OCI-LY3 (cell line): ENCODE measurements around the gene MAPK8IP2.

Experiments
- CTCF ChIP-seq: fragments of 200-600, 300-600 bp; sonication (generic); IDR thresholded peaks from 2 replicates; pipeline ENCODE4 v1.5.1; 2014; ENCODE audit warnings: antibody characterized with exemption, low read length, low read depth
- EZH2phosphoT487 ChIP-seq: fragments of 200-600 bp; shearing (Covaris generic); IDR thresholded peaks from 2 replicates; pipeline ENCODE4 v1.6.1; 2018; ENCODE audit warnings: antibody characterized with exemption, mixed run types, low read depth

GRCh38 chr22:50562523-50563412 lies 37.8 kb upstream of the MAPK8IP2 start, which contains the start of gene SYCE3:
- TF ChIP-seq CTCF, result peak; percentile 52
- no peak for TF ChIP-seq EZH2phosphoT487
